Measurements from ENCODE around the gene PODXL2.
"Not testable (repeated sequence)": the region's sequence is repeated elsewhere in the genome, so short reads cannot be mapped to it uniquely, and the experiment has no call there.

Gene PODXL2

GRCh38 chr3:127628788-127629466, at the start of gene PODXL2:
Gene PODXL2 (plus strand): TSS chr3:127629185. CDS start chr3:127629220, 35 bp downstream.
- DNase-seq (ENCODE audit: low read depth) = peak; percentile 63

- DNase-seq (ENCODE audit: low read depth) = no peak
These were observed 48.5 kb upstream of the PODXL2 start for GRCh38 chr3:127580327-127581060.

- no peak for DNase-seq (ENCODE audit: low read depth)
These were observed 44.3 kb upstream of the PODXL2 start for GRCh38 chr3:127584734-127585133.

GRCh38 chr3:127585163-127585812, 43.7 kb upstream of the PODXL2 start:
- DNase-seq (ENCODE audit: low read depth) = peak; percentile 50

GRCh38 chr3:127585813-127586413, 43.1 kb upstream of the PODXL2 start:
- DNase-seq (ENCODE audit: low read depth) = no peak

GRCh38 chr3:127587876-127588275, 41.1 kb upstream of the PODXL2 start:
- no peak for DNase-seq (ENCODE audit: low read depth)

GRCh38 chr3:127588806-127589577, 40.0 kb upstream of the PODXL2 start:
- peak; percentile 76 for DNase-seq (ENCODE audit: low read depth)

- DNase-seq (ENCODE audit: low read depth) = no peak
These were observed 39.2 kb upstream of the PODXL2 start for GRCh38 chr3:127589600-127590281.

- DNase-seq (ENCODE audit: low read depth) = peak; percentile 38
These were observed 38.7 kb upstream of the PODXL2 start for GRCh38 chr3:127590282-127590592.

GRCh38 chr3:127590593-127591465, 38.2 kb upstream of the PODXL2 start, which contains the start of gene TPRA1:
Gene TPRA1 (minus strand): TSS chr3:127590733. CDS start chr3:127580146, 10,587 bp downstream.
- peak; percentile 97 for DNase-seq (ENCODE audit: low read depth)

- no peak for DNase-seq (ENCODE audit: low read depth)
These were observed 35.8 kb upstream of the PODXL2 start for GRCh38 chr3:127593178-127593577.

- DNase-seq (ENCODE audit: low read depth) = no peak
These were observed 33.7 kb upstream of the PODXL2 start for GRCh38 chr3:127595303-127595702.

GRCh38 chr3:127597020-127597771, 31.8 kb upstream of the PODXL2 start:
- DNase-seq (ENCODE audit: low read depth) = no peak

GRCh38 chr3:127598841-127599570, 30.0 kb upstream of the PODXL2 start:
- no peak for DNase-seq (ENCODE audit: low read depth)

- no peak for DNase-seq (ENCODE audit: low read depth)
These were observed 28.1 kb upstream of the PODXL2 start for GRCh38 chr3:127600749-127601456.

GRCh38 chr3:127604035-127604434, 24.9 kb upstream of the PODXL2 start:
- no peak for DNase-seq (ENCODE audit: low read depth)

GRCh38 chr3:127604546-127605165, 24.3 kb upstream of the PODXL2 start:
- DNase-seq (ENCODE audit: low read depth) = no peak

- DNase-seq (ENCODE audit: low read depth) = not testable (repeated sequence)
These were observed 23.4 kb upstream of the PODXL2 start for GRCh38 chr3:127605547-127605946.
